Sigmoid colon (tissue), 7 donors: ENCODE results near the gene DLGAP4. TPM values are rescaled to one million over a fixed set of nuclear protein-coding genes. Genes with fewer than 3 reads are reported as not detected.

Experiments
- DNase-seq: peaks from one replicate; pipeline ENCODE4 v3.0.0-alpha.2; 2019
- H3K27ac ChIP-seq, 4 donors: fragments of 200-600 bp; sonication (generic); one replicate each; pipeline ENCODE4 v1.5.1; 2016 to 2019; ENCODE audit warnings: mild to moderate bottlenecking in 1 of 4
- H3K27me3 ChIP-seq, 3 donors: fragments of 200-600 bp; sonication (generic); one replicate each; pipeline ENCODE4 v1.5.1; 2019; ENCODE audit warnings: mild to moderate bottlenecking in 1 of 3
- H3K36me3 ChIP-seq, 4 donors: fragments of 200-600 bp; sonication (generic); one replicate each; pipeline ENCODE4 v1.5.1; 2016 to 2019
- H3K4me1 ChIP-seq, 4 donors: fragments of 200-600 bp; sonication (generic); one replicate each; pipeline ENCODE4 v1.5.1; 2017 to 2019
- H3K4me3 ChIP-seq, 4 donors: fragments of 200-600 bp; sonication (generic); one replicate each; pipeline ENCODE4 v1.5.1; 2017 to 2019; ENCODE audit warnings: mild to moderate bottlenecking in 2 of 4, moderate library complexity in 1 of 4
- H3K9me3 ChIP-seq, 4 donors: fragments of 200-600 bp in 3 of 4; sonication (generic) in 3 of 4; one replicate each; pipeline versions ENCODE4 v1.5.1 to v1.6.1; 2013 to 2019
- EP300 ChIP-seq, 4 donors: sonication (generic); formaldehyde crosslinking; IDR thresholded peaks; one replicate each; pipeline ENCODE4 v1.6.1; 2017; ENCODE audit warnings: antibody characterized with exemption in 4 of 4
- POLR2A ChIP-seq, 2 donors: fragments of 450-650 bp; IDR thresholded peaks; one replicate each; pipeline ENCODE4 v1.6.1; 2016; ENCODE audit warnings: antibody characterized with exemption in 2 of 2, mild to moderate bottlenecking in 2 of 2, moderate library complexity in 2 of 2
- POLR2AphosphoS5 ChIP-seq, 4 donors: sonication (generic); formaldehyde crosslinking; IDR thresholded peaks; one replicate each; pipeline ENCODE4 v1.6.1; 2017; ENCODE audit warnings: antibody characterized with exemption in 4 of 4
- WGBS, 2 donors: extraction: QIAGEN DNeasy Blood & Tissue Kit; methylation state at CpG; one replicate each; pipeline ENCODE4 v1.1.7; 2013; 5-methylcytosine and 5-hydroxymethylcytosine counted together
- intact Hi-C: fragments of 100-400 bp; cut with DNase I; formaldehyde crosslinking; loops from one replicate; pipeline ENCODE4 v1.15.1; 2023
- polyA plus RNA-seq, 3 donors: library from polyadenylated mRNA; stranded (reverse); fragments of 200-250 nt; gene quantifications; one replicate each; pipeline ENCODE4 v1.2.3, GENCODE V29; 2013
- total RNA-seq, 4 donors: library from RNA; depleted of rRNA; stranded (reverse); fragments of >200 nt; gene quantifications; one replicate each; pipeline ENCODE4 v1.1.0, GENCODE V29; 2016
- TF ChIP-seq, protein P1 (sequence below), 4 experiments: fragments of 450-650 bp in 3 of 4; fragments of 200-600 bp in 1 of 4; IDR thresholded peaks; one replicate each; pipeline ENCODE4 v1.5.1; 2016 to 2019; ENCODE audit warnings: antibody characterized with exemption in 4 of 4, mild to moderate bottlenecking in 3 of 4, moderate library complexity in 2 of 4
- donor health status: healthy with polysubstance abuse.
- donor health status: Bipolar disorder and iron deficiency.
- donor health status: healthy.

The DLGAP4 gene
- total and polyA plus RNA-seq, 7 donors: 21.0 to 60.7 (median 36.9) TPM

- WGBS, 2 donors: 71 to 79% methylated on average over 5 of the region's 5 CpGs
These were observed 37.5 kb downstream of the DLGAP4 start for GRCh38 chr20:36343641-36344040.

GRCh38 chr20:36344517-36345132 is 38.5 kb downstream of the DLGAP4 start:
- Histone ChIP-seq H3K9me3 (no peaks in the 10 kb centered on the region), H3K4me3 (no peak overlapping the region), H3K27ac (no peak overlapping the region), H3K36me3 (no peaks in the 10 kb centered on the region), H3K27me3 (peaks cover 0 to 16% (median 0%) of the 10 kb centered on the region in 3 donors), H3K4me1 (no peaks in the 10 kb centered on the region)
- TF ChIP-seq POLR2A (IDR thresholded peaks at IDR 0.05) (no peak), POLR2AphosphoS5 (IDR thresholded peaks at IDR 0.05) (no peak), EP300 (IDR thresholded peaks at IDR 0.05) (no peak)
- TF ChIP-seq, protein P1, sequence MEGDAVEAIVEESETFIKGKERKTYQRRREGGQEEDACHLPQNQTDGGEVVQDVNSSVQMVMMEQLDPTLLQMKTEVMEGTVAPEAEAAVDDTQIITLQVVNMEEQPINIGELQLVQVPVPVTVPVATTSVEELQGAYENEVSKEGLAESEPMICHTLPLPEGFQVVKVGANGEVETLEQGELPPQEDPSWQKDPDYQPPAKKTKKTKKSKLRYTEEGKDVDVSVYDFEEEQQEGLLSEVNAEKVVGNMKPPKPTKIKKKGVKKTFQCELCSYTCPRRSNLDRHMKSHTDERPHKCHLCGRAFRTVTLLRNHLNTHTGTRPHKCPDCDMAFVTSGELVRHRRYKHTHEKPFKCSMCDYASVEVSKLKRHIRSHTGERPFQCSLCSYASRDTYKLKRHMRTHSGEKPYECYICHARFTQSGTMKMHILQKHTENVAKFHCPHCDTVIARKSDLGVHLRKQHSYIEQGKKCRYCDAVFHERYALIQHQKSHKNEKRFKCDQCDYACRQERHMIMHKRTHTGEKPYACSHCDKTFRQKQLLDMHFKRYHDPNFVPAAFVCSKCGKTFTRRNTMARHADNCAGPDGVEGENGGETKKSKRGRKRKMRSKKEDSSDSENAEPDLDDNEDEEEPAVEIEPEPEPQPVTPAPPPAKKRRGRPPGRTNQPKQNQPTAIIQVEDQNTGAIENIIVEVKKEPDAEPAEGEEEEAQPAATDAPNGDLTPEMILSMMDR (IDR thresholded peaks at IDR 0.05): no peak
- intact Hi-C loops: no loop called here
- DNase-seq: no peak
- WGBS, 2 donors: 14 to 19% methylated on average over 4 of the region's 4 CpGs

More at GRCh38 chr20:36343641-36344040, 37.5 kb downstream of the DLGAP4 start:
- intact Hi-C loops: no loop called here
- DNase-seq: no peak
- H3K4me1 ChIP-seq: no peaks in the 10 kb centered on the region
- no peaks in the 10 kb centered on the region for H3K9me3 ChIP-seq
- H3K27ac ChIP-seq: no peak overlapping the region
- TF ChIP-seq, protein P1 (IDR thresholded peaks at IDR 0.05): no peak
- TF ChIP-seq EP300 (IDR thresholded peaks at IDR 0.05) (no peak), POLR2A (IDR thresholded peaks at IDR 0.05) (no peak), POLR2AphosphoS5 (IDR thresholded peaks at IDR 0.05) (no peak)
- no peak overlapping the region for H3K4me3 ChIP-seq
- peaks cover 0 to 20% (median 0%) of the 10 kb centered on the region in 3 donors for H3K27me3 ChIP-seq
- H3K36me3 ChIP-seq: no peaks in the 10 kb centered on the region

DNA sequence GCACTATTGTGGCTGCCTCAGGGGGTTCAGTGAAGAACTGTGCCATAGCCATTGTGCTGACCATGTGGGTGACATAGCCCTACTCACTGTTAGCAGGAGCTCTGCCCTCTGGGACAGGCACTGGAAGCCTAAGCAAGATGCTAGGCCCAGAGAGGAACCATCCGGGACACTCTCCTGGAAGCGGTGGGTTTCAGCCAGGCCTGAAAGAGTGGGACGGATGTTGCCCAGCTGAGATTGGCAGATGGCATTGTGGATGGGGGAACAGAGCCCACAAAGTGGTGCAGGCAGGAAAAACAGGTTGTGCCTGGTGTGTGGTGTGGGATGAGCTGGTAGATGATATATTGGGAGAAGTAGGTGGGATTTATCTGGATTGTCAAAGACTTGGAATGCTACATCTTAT is 40.1 kb downstream of the DLGAP4 start:
- Histone ChIP-seq H3K4me3 (no peak overlapping the region), H3K27me3 (no peaks in the 10 kb centered on the region), H3K36me3 (no peaks in the 10 kb centered on the region), H3K9me3 (no peaks in the 10 kb centered on the region), H3K27ac (no peak overlapping the region), H3K4me1 (no peaks in the 10 kb centered on the region)
- 92 to 97% methylated on average over 3 of the region's 3 CpGs for WGBS, 2 donors
- no peak for DNase-seq
- no peak for TF ChIP-seq POLR2AphosphoS5 (IDR thresholded peaks at IDR 0.05)
- TF ChIP-seq, protein P1 (IDR thresholded peaks at IDR 0.05): no peak
- no peak for TF ChIP-seq POLR2A (IDR thresholded peaks at IDR 0.05)
- no peak for TF ChIP-seq EP300 (IDR thresholded peaks at IDR 0.05)
- intact Hi-C loops: no loop called here

GRCh38 chr20:36349384-36350170 is 43.4 kb downstream of the DLGAP4 start:
- 81 to 85% methylated on average over 16 of the region's 16 CpGs for WGBS, 2 donors
- Histone ChIP-seq H3K9me3 (no peaks in the 10 kb centered on the region), H3K27ac (no peak overlapping the region), H3K4me1 (no peaks in the 10 kb centered on the region), H3K4me3 (no peak overlapping the region), H3K36me3 (no peaks in the 10 kb centered on the region), H3K27me3 (peaks cover 0 to 4% (median 0%) of the 10 kb centered on the region in 3 donors)
- TF ChIP-seq, protein P1 (IDR thresholded peaks at IDR 0.05): no peak
- TF ChIP-seq EP300 (IDR thresholded peaks at IDR 0.05) (no peak), POLR2AphosphoS5 (IDR thresholded peaks at IDR 0.05) (no peak), POLR2A (IDR thresholded peaks at IDR 0.05) (no peak)
- intact Hi-C loops: no loop called here
- no peak for DNase-seq
